B cell (primary cell): ENCODE results near the gene PLA2G4E. TPM values are rescaled to one million over a fixed set of nuclear protein-coding genes. Genes with fewer than 3 reads are reported as not detected.

Experiments used
- ATAC-seq: fragments of 200-7000 bp; cut with Tn5 transposase; one replicate; pipeline ENCODE4 v1.10.0; 2021; ENCODE audit warnings: low read depth, mild to moderate bottlenecking, moderate number of reproducible peaks, moderate library complexity
- CTCF ChIA-PET: fragments of 350-600 bp; sonication (Branson Sonifier 250); formaldehyde crosslinking; loops from one replicate; lab custom pipeline; 2021; ENCODE audit warnings: antibody characterized with exemption, inconsistent platforms; lab: Charles Lee
- POLR2A ChIA-PET: fragments of 350-600 bp; sonication (Branson Sonifier 250); formaldehyde crosslinking; loops from one replicate; lab custom pipeline; 2021; ENCODE audit warnings: antibody characterized with exemption; lab: Charles Lee
- DNase-seq: peaks from one replicate; pipeline ENCODE4 v3.0.0; 2013
- H2AFZ ChIP-seq: 2 replicates; pipeline ENCODE4 v1.6.1; 2012; ENCODE audit warnings: mild to moderate bottlenecking, low read depth, low read length; ENCODE audit not compliant: insufficient read depth, poor library complexity, severe bottlenecking
- H3K27ac ChIP-seq, 2 donors: 1 replicate in 1 of 2; 2 replicates in 1 of 2; pipeline ENCODE4 v1.5.1; 2012 to 2013; ENCODE audit warnings: low read length in 2 of 2, mild to moderate bottlenecking in 2 of 2, moderate library complexity in 1 of 2
- H3K27me3 ChIP-seq, 4 experiments: fragments of 200-600 bp in 1 of 4; sonication (generic) in 1 of 4; replicated peaks in 1 of 4; 1 replicate in 2 of 4; 2 replicates in 2 of 4; pipeline versions ENCODE4 v1.6.1 to v1.7.0; 2013 to 2016; ENCODE audit warnings: low read length in 3 of 4, mild to moderate bottlenecking in 2 of 4, mixed read lengths in 1 of 4, moderate library complexity in 1 of 4; ENCODE audit not compliant: insufficient read depth in 4 of 4, control insufficient read depth in 3 of 4; ENCODE audit errors: control extremely low read depth in 1 of 4
- H3K36me3 ChIP-seq, 2 experiments: replicated peaks in 1 of 2; 1 replicate in 1 of 2; 2 replicates in 1 of 2; pipeline versions ENCODE4 v1.6.1 to v1.7.1; 2013; ENCODE audit warnings: low read length in 1 of 2; ENCODE audit not compliant: insufficient read depth in 2 of 2, control insufficient read depth in 1 of 2; ENCODE audit errors: control extremely low read depth in 1 of 2, extremely low read depth in 1 of 2
- H3K4me1 ChIP-seq, 2 donors: fragments of 200-600 bp in 1 of 2; sonication (generic) in 1 of 2; 1 replicate in 1 of 2; 2 replicates in 1 of 2; pipeline versions ENCODE4 v1.5.1 to v1.6.1; 2013 to 2017; ENCODE audit warnings: low read length in 2 of 2; ENCODE audit not compliant: control insufficient read depth in 2 of 2, insufficient read depth in 2 of 2
- H3K4me2 ChIP-seq: replicated peaks from 2 replicates; pipeline ENCODE3; 2012; ENCODE audit warnings: mild to moderate bottlenecking, low read depth, low read length; ENCODE audit not compliant: poor library complexity, severe bottlenecking
- H3K4me3 ChIP-seq, 5 experiments: fragments of 200-600 bp in 1 of 5; sonication (generic) in 1 of 5; 1 replicate in 3 of 5; 2 replicates in 2 of 5; pipeline versions ENCODE4 v1.5.1 to v1.7.0; 2011 to 2016; ENCODE audit warnings: low read length in 4 of 5, mild to moderate bottlenecking in 4 of 5, low read depth in 2 of 5, control low read depth in 1 of 5, moderate library complexity in 1 of 5; ENCODE audit not compliant: insufficient read depth in 1 of 5; ENCODE audit errors: control extremely low read depth in 1 of 5, extremely low read depth in 1 of 5
- H3K79me2 ChIP-seq: fragments of 200-600 bp; sonication (generic); one replicate; pipeline ENCODE4 v1.6.0; 2016; ENCODE audit warnings: low read length; ENCODE audit not compliant: control insufficient read depth, insufficient read depth
- H3K9ac ChIP-seq: fragments of 200-600 bp; sonication (generic); 2 replicates; pipeline ENCODE4 v1.6.1; 2017; ENCODE audit warnings: mild to moderate bottlenecking, low read length, moderate library complexity
- H3K9me3 ChIP-seq, 3 donors: one replicate each; pipeline versions ENCODE4 v1.6.1 to v1.7.1; 2013; ENCODE audit warnings: low read length in 2 of 3; ENCODE audit not compliant: control insufficient read depth in 2 of 3, insufficient read depth in 1 of 3; ENCODE audit errors: control extremely low read depth in 1 of 3
- H4K20me1 ChIP-seq: 2 replicates; pipeline ENCODE4 v1.6.0; 2012; ENCODE audit warnings: mild to moderate bottlenecking, low read length; ENCODE audit not compliant: insufficient read depth, control insufficient read depth, poor library complexity, severe bottlenecking
- H3K27ac Mint-ChIP-seq: one replicate; pipeline ENCODE4 v1.8.0; 2021; ENCODE audit warnings: mixed read lengths
- H3K27me3 Mint-ChIP-seq: one replicate; pipeline ENCODE4 v1.8.0; 2021; ENCODE audit warnings: mixed read lengths
- H3K4me1 Mint-ChIP-seq: one replicate; pipeline ENCODE4 v1.8.0; 2021; ENCODE audit warnings: mixed read lengths
- H3K4me3 Mint-ChIP-seq: one replicate; pipeline ENCODE4 v1.8.0; 2021; ENCODE audit warnings: mixed read lengths
- H3K9me3 Mint-ChIP-seq: one replicate; pipeline ENCODE4 v1.8.0; 2022; ENCODE audit warnings: mixed read lengths; ENCODE audit not compliant: insufficient read depth
- EZH2 ChIP-seq: IDR thresholded peaks from 2 replicates; pipeline ENCODE4 v1.6.1; 2012; ENCODE audit warnings: borderline replicate concordance, low read depth, mild to moderate bottlenecking, moderate library complexity, low read length; ENCODE audit not compliant: insufficient read depth, poor library complexity, severe bottlenecking
- WGBS: methylation state at CpG from one replicate; pipeline ENCODE4 v1.1.5; 2013; ENCODE audit warnings: missing lambda C conversion rate; ENCODE audit not compliant: insufficient coverage; 5-methylcytosine and 5-hydroxymethylcytosine counted together
- intact Hi-C: fragments of 100-400 bp; cut with micrococcal nuclease; formaldehyde crosslinking; loops from one replicate; pipeline ENCODE4 v1.10.0; 2022
- polyA plus RNA-seq: library from polyadenylated mRNA; depleted of rRNA; stranded (reverse); fragments of >200 nt; gene quantifications from 2 replicates; pipeline ENCODE4 v1.2.3, GENCODE V29; 2012
- total RNA-seq, 2 donors: library from RNA; stranded (reverse); fragments of 120-200 nt in 1 of 2; gene quantifications; 1 replicate in 1 of 2; 2 replicates in 1 of 2; pipeline versions ENCODE4 v1.2.3 to v1.2.4, GENCODE V29; 2013 to 2022
- TF ChIP-seq, protein P1 (sequence below): fragments of 200-600 bp; IDR thresholded peaks from one replicate; pipeline ENCODE4 v1.8.0; 2022; ENCODE audit warnings: antibody characterized with exemption, mild to moderate bottlenecking

The PLA2G4E gene
- total and polyA plus RNA-seq, 2 donors (not counting 1 experiment from before 2014, with no cell fraction given): not detected

DNA sequence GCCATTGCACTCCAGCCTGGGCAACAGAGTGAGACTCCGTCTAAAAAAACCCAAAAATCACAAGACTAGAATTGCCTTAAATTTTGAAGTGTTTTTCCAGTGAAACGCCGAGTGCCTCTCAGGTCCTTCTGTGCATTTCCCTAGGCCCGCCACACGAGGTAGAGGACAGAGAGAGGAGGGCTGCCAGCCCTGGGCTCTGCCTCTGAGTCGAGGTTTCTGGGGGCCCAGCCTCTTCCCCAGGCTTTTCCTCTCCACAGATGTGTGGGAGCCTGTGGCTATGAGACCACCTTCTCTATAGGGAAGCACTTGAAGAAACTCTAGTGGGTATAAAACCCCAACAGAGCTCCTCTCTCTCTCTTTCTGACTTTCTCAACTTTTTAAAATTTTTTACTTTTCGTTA is 37.6 kb downstream of the PLA2G4E start:
- ChIA-PET CTCF (interaction anchor here (0.7 to 8.8 kb wide), 4 partner anchors 14 to 210 kb away, joined by 4 to 113 read pairs (median 6); no protein-coding TSS in a partner anchor), POLR2A (no interaction called here)
- intact Hi-C loops: no loop called here
- Histone ChIP-seq H3K27ac (no peak overlapping the region), H3K36me3 (no peaks in the 10 kb centered on the region), H4K20me1 (no peaks in the 10 kb centered on the region), H3K9ac (no peak overlapping the region), H3K9me3 (no peaks in the 10 kb centered on the region), H3K79me2 (no peaks in the 10 kb centered on the region), H3K4me2 (no peak overlapping the region), H2AFZ (no peak overlapping the region), H3K4me1 (no peaks in the 10 kb centered on the region), H3K4me3 (no peak overlapping the region), H3K27me3 (peaks cover 0 to 5% (median 0%) of the 10 kb centered on the region in 4 experiments)
- H3K27me3 Mint-ChIP-seq: peaks cover 14% of the 10 kb centered on the region
- DNase-seq: no peak
- H3K27ac Mint-ChIP-seq: no peak overlapping the region
- H3K4me1 Mint-ChIP-seq: no peaks in the 10 kb centered on the region
- no peak overlapping the region for H3K4me3 Mint-ChIP-seq
- no peaks in the 10 kb centered on the region for H3K9me3 Mint-ChIP-seq
- no peak for TF ChIP-seq EZH2
- TF ChIP-seq, protein P1, sequence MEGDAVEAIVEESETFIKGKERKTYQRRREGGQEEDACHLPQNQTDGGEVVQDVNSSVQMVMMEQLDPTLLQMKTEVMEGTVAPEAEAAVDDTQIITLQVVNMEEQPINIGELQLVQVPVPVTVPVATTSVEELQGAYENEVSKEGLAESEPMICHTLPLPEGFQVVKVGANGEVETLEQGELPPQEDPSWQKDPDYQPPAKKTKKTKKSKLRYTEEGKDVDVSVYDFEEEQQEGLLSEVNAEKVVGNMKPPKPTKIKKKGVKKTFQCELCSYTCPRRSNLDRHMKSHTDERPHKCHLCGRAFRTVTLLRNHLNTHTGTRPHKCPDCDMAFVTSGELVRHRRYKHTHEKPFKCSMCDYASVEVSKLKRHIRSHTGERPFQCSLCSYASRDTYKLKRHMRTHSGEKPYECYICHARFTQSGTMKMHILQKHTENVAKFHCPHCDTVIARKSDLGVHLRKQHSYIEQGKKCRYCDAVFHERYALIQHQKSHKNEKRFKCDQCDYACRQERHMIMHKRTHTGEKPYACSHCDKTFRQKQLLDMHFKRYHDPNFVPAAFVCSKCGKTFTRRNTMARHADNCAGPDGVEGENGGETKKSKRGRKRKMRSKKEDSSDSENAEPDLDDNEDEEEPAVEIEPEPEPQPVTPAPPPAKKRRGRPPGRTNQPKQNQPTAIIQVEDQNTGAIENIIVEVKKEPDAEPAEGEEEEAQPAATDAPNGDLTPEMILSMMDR: no peak
- ATAC-seq: no peak
- WGBS: 90% methylated on average over 2 of the region's 7 CpGs

DNA sequence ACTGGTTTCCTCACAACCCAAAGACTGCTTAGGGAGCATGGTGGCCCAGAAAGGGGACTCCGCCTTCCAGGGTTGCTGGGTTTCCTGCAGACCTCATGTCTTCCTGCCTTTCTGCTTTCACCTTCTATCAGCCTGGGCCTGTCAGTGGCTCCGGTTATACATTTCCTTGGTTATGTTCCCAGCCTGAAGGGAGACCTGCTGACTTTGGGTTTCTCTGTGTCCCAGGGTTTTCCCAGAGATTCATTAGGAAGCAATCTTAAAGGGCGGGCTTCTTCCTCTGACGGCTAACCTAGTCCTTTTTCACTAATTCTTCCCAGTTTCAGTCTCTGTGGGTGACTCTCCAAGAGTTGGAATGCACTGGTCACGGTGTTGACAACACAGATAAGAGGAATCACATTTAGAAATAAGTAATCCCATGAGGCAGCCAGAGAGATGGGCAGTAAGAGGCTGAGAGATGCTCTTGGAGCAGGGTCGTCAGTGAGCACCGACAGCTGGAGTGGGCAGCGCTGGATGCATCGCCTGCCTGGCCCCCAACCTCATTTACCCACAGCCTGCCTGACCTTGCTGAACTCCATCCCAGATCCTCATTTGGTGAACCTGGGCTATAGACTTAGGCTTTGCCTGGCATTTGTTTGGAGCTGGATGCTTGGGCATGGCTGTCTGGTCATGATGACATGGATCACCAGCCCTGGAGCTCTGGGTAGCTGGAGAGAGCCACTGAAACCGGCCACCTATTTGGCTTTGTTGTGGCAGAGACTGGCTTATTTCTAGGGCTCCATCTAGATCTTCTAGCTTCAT is 38.5 kb downstream of the PLA2G4E start:
- no peaks in the 10 kb centered on the region for H3K79me2 ChIP-seq
- no peaks in the 10 kb centered on the region for H4K20me1 ChIP-seq
- no peak overlapping the region for H2AFZ ChIP-seq
- no peak overlapping the region for H3K27ac ChIP-seq
- intact Hi-C loops: no loop called here
- no peak overlapping the region for H3K4me2 ChIP-seq
- DNase-seq (no peak), ATAC-seq (no peak)
- TF ChIP-seq EZH2: no peak
- TF ChIP-seq, protein P1: no peak
- H3K4me1 ChIP-seq: no peaks in the 10 kb centered on the region
- Mint-ChIP-seq H3K27ac (no peak overlapping the region), H3K9me3 (no peaks in the 10 kb centered on the region), H3K27me3 (peaks cover 18% of the 10 kb centered on the region), H3K4me3 (no peak overlapping the region), H3K4me1 (no peaks in the 10 kb centered on the region)
- 96% methylated on average over 8 of the region's 10 CpGs for WGBS
- H3K9ac ChIP-seq: no peak overlapping the region
- peaks cover 0 to 8% (median 0%) of the 10 kb centered on the region in 4 experiments for H3K27me3 ChIP-seq
- ChIA-PET POLR2A (no interaction called here), CTCF (interaction anchor here (2.1 to 8.8 kb wide), 3 partner anchors 10 to 209 kb away, joined by 6 to 113 read pairs (median 6); partner anchors contain the start of gene EHD4)
- no peaks in the 10 kb centered on the region for H3K9me3 ChIP-seq
- no peaks in the 10 kb centered on the region for H3K36me3 ChIP-seq
- H3K4me3 ChIP-seq: no peak overlapping the region
